Activated naive CD8-positive, alpha-beta T cell treated with anti-CD3 and anti-CD28 coated beads for 36 hours (primary cell): Measurements from ENCODE around the gene RGS14. TPM values are rescaled to one million over a fixed set of nuclear protein-coding genes. Genes with fewer than 3 reads are reported as not detected.

Source experiments
- total RNA-seq, 2 experiments: library from RNA; stranded (reverse); gene quantifications; one replicate each; pipeline ENCODE4 v1.2.3, GENCODE V29; 2021

The RGS14 gene
- total RNA-seq, 2 experiments from 2014 or later: 38.9 to 41.2 TPM

Other genes with a start within 250 kb of the RGS14 start
- gene NSD1, start 224.2 kb upstream of the RGS14 start, total RNA-seq: 10 to 100 TPM; 64.0 to 66.4 TPM
- gene RAB24, start 54.2 kb upstream of the RGS14 start, total RNA-seq: 10 to 100 TPM; 26.8 to 29.9 TPM
- gene PRELID1, start 54.1 kb upstream of the RGS14 start, total RNA-seq: 100 to 1,000 TPM; 311 to 315 TPM
- gene MXD3, start 46.0 kb upstream of the RGS14 start, total RNA-seq: 10 to 100 TPM; 14.7 to 17.3 TPM
- gene LMAN2, start 6.3 kb upstream of the RGS14 start, total RNA-seq: 10 to 100 TPM; 91.5 to 92.1 TPM
- gene SLC34A1, start 26.5 kb downstream of the RGS14 start, total RNA-seq: not detected
- not detected for gene PFN3, start 42.7 kb downstream of the RGS14 start, total RNA-seq
- 1 to 10 TPM; 5.6 TPM for gene F12, start 51.6 kb downstream of the RGS14 start, total RNA-seq
- 100 to 1,000 TPM; 113 to 115 TPM for gene GRK6, start 68.8 kb downstream of the RGS14 start, total RNA-seq
- 10 to 100 TPM; 21.5 to 21.8 TPM for gene PRR7, start 88.9 kb downstream of the RGS14 start, total RNA-seq
- 100 to 1,000 TPM; 100 to 106 TPM for gene DBN1, start 115.7 kb downstream of the RGS14 start, total RNA-seq
- gene PDLIM7, start 139.7 kb downstream of the RGS14 start, total RNA-seq: 10 to 100 TPM; 38.5 to 41.9 TPM
- gene DOK3, start 151.9 kb downstream of the RGS14 start, total RNA-seq: 1 to 10 TPM; 8.2 to 8.6 TPM
- 100 to 1,000 TPM; 211 to 220 TPM for gene DDX41, start 159.0 kb downstream of the RGS14 start, total RNA-seq
- 10 to 100 TPM; 47.2 to 52.9 TPM for gene FAM193B, start 196.6 kb downstream of the RGS14 start, total RNA-seq
- gene TMED9, start 234.3 kb downstream of the RGS14 start, total RNA-seq: 100 to 1,000 TPM; 102 to 103 TPM
- 10 to 100 TPM; 20.0 to 21.0 TPM for gene B4GALT7, start 242.2 kb downstream of the RGS14 start, total RNA-seq